IPS-15b (cell line): Measurements from ENCODE around the gene GPRIN3.

ENCODE experiments used
- H3K27me3 ChIP-seq: one replicate; pipeline ENCODE4 v1.6.1; 2013; ENCODE audit warnings: low read length; ENCODE audit not compliant: control insufficient read depth, insufficient read depth
- H3K36me3 ChIP-seq: one replicate; pipeline ENCODE4 v1.6.1; 2013; ENCODE audit warnings: low read length; ENCODE audit not compliant: control insufficient read depth, insufficient read depth
- H3K4me1 ChIP-seq: one replicate; pipeline ENCODE4 v1.6.1; 2013; ENCODE audit warnings: mild to moderate bottlenecking, low read length; ENCODE audit not compliant: control insufficient read depth, insufficient read depth
- H3K4me3 ChIP-seq: one replicate; pipeline ENCODE4 v1.5.1; 2013; ENCODE audit warnings: low read depth, low read length
- H3K9ac ChIP-seq: one replicate; pipeline ENCODE4 v1.6.1; 2013; ENCODE audit warnings: low read depth, mild to moderate bottlenecking, low read length
- H3K9me3 ChIP-seq: one replicate; pipeline ENCODE4 v1.6.1; 2013; ENCODE audit warnings: mild to moderate bottlenecking, low read length; ENCODE audit not compliant: control insufficient read depth, insufficient read depth

The GPRIN3 gene

GRCh38 chr4:89253311-89253710 is 54.3 kb downstream of the GPRIN3 start:
- Histone ChIP-seq H3K9ac (no peak overlapping the region), H3K9me3 (no peaks in the 10 kb centered on the region), H3K4me1 (no peaks in the 10 kb centered on the region), H3K36me3 (no peaks in the 10 kb centered on the region), H3K27me3 (no peaks in the 10 kb centered on the region), H3K4me3 (no peak overlapping the region)

GRCh38 chr4:89251396-89251795 is 56.2 kb downstream of the GPRIN3 start:
- no peaks in the 10 kb centered on the region for H3K27me3 ChIP-seq
- H3K9ac ChIP-seq: no peak overlapping the region
- H3K4me1 ChIP-seq: no peaks in the 10 kb centered on the region
- H3K4me3 ChIP-seq: no peak overlapping the region
- H3K9me3 ChIP-seq: no peaks in the 10 kb centered on the region
- no peaks in the 10 kb centered on the region for H3K36me3 ChIP-seq

- no peaks in the 10 kb centered on the region for H3K4me1 ChIP-seq
- no peak overlapping the region for H3K4me3 ChIP-seq
- H3K27me3 ChIP-seq: no peaks in the 10 kb centered on the region
- no peak overlapping the region for H3K9ac ChIP-seq
- no peaks in the 10 kb centered on the region for H3K9me3 ChIP-seq
- H3K36me3 ChIP-seq: no peaks in the 10 kb centered on the region
Measured at GRCh38 chr4:89249716-89250361, 57.8 kb downstream of the GPRIN3 start.

- no peak overlapping the region for H3K4me3 ChIP-seq
- no peaks in the 10 kb centered on the region for H3K36me3 ChIP-seq
- no peak overlapping the region for H3K9ac ChIP-seq
- H3K9me3 ChIP-seq: no peaks in the 10 kb centered on the region
- H3K4me1 ChIP-seq: no peaks in the 10 kb centered on the region
- H3K27me3 ChIP-seq: no peaks in the 10 kb centered on the region
Measured at GRCh38 chr4:89249313-89249712, 58.3 kb downstream of the GPRIN3 start.

- Histone ChIP-seq H3K4me3 (no peak overlapping the region), H3K36me3 (no peaks in the 10 kb centered on the region), H3K27me3 (no peaks in the 10 kb centered on the region), H3K9me3 (no peaks in the 10 kb centered on the region), H3K9ac (no peak overlapping the region), H3K4me1 (no peaks in the 10 kb centered on the region)
Measured at GRCh38 chr4:89248879-89249281, 58.7 kb downstream of the GPRIN3 start.

GRCh38 chr4:89247951-89248350 is 59.6 kb downstream of the GPRIN3 start:
- Histone ChIP-seq H3K4me1 (no peaks in the 10 kb centered on the region), H3K36me3 (no peaks in the 10 kb centered on the region), H3K9me3 (no peaks in the 10 kb centered on the region), H3K9ac (no peak overlapping the region), H3K27me3 (no peaks in the 10 kb centered on the region), H3K4me3 (no peak overlapping the region)

- H3K9ac ChIP-seq: no peak overlapping the region
- no peaks in the 10 kb centered on the region for H3K4me1 ChIP-seq
- H3K4me3 ChIP-seq: no peak overlapping the region
- H3K27me3 ChIP-seq: no peaks in the 10 kb centered on the region
- H3K9me3 ChIP-seq: no peaks in the 10 kb centered on the region
- no peaks in the 10 kb centered on the region for H3K36me3 ChIP-seq
Measured at GRCh38 chr4:89245459-89245858, 62.1 kb downstream of the GPRIN3 start.

GRCh38 chr4:89243733-89244252 is 63.8 kb downstream of the GPRIN3 start:
- H3K9ac ChIP-seq: no peak overlapping the region
- no peaks in the 10 kb centered on the region for H3K36me3 ChIP-seq
- no peaks in the 10 kb centered on the region for H3K4me1 ChIP-seq

GRCh38 chr4:89242864-89243732 is 64.5 kb downstream of the GPRIN3 start:
- H3K36me3 ChIP-seq: no peaks in the 10 kb centered on the region
- H3K9ac ChIP-seq: no peak overlapping the region
- no peak overlapping the region for H3K4me3 ChIP-seq
- no peaks in the 10 kb centered on the region for H3K4me1 ChIP-seq
- no peaks in the 10 kb centered on the region for H3K9me3 ChIP-seq
- H3K27me3 ChIP-seq: no peaks in the 10 kb centered on the region

More at GRCh38 chr4:89243733-89244252, 63.8 kb downstream of the GPRIN3 start:
- H3K4me3 ChIP-seq: no peak overlapping the region
- no peaks in the 10 kb centered on the region for H3K9me3 ChIP-seq
- no peaks in the 10 kb centered on the region for H3K27me3 ChIP-seq

GRCh38 chr4:89242216-89242615 is 65.4 kb downstream of the GPRIN3 start:
- H3K27me3 ChIP-seq: no peaks in the 10 kb centered on the region
- no peaks in the 10 kb centered on the region for H3K36me3 ChIP-seq
- H3K9ac ChIP-seq: no peak overlapping the region
- H3K4me3 ChIP-seq: no peak overlapping the region
- H3K4me1 ChIP-seq: no peaks in the 10 kb centered on the region
- no peaks in the 10 kb centered on the region for H3K9me3 ChIP-seq

GRCh38 chr4:89230271-89230670 is 77.3 kb downstream of the GPRIN3 start:
- H3K4me3 ChIP-seq: no peak overlapping the region
- no peak overlapping the region for H3K9ac ChIP-seq
- H3K4me1 ChIP-seq: no peaks in the 10 kb centered on the region
- H3K9me3 ChIP-seq: no peaks in the 10 kb centered on the region
- H3K27me3 ChIP-seq: no peaks in the 10 kb centered on the region
- no peaks in the 10 kb centered on the region for H3K36me3 ChIP-seq
